Natural killer cell (primary cell): ENCODE measurements around the gene VPS26C. TPM values are rescaled to one million over a fixed set of nuclear protein-coding genes. Genes with fewer than 3 reads are reported as not detected.

Experiments used
- ATAC-seq, 3 donors: fragments of 150-1000 bp in 2 of 3; fragments of 200-7000 bp in 1 of 3; cut with Tn5 transposase; 1 replicate in 1 of 3; 2 replicates in 2 of 3; pipeline ENCODE4 v1.10.0; 2021; ENCODE audit warnings: mild to moderate bottlenecking in 2 of 3, moderate library complexity in 2 of 3
- DNase-seq, 2 donors: peaks; one replicate each; pipeline versions ENCODE4 v3.0.0 to v3.0.0-alpha.2; 2013 to 2021; ENCODE audit warnings: mixed read lengths in 1 of 2
- H3K27ac ChIP-seq: one replicate; pipeline ENCODE4 v1.5.1; 2013; ENCODE audit warnings: mild to moderate bottlenecking, low read length
- H3K27me3 ChIP-seq: one replicate; pipeline ENCODE4 v1.6.1; 2013; ENCODE audit warnings: low read length; ENCODE audit not compliant: control insufficient read depth, insufficient read depth
- H3K36me3 ChIP-seq: one replicate; pipeline ENCODE4 v1.6.1; 2013; ENCODE audit warnings: low read length; ENCODE audit not compliant: control insufficient read depth, insufficient read depth
- H3K4me1 ChIP-seq: one replicate; pipeline ENCODE4 v1.6.1; 2013; ENCODE audit warnings: low read length; ENCODE audit not compliant: control insufficient read depth, insufficient read depth
- H3K4me3 ChIP-seq: one replicate; pipeline ENCODE4 v1.5.1; 2013; ENCODE audit warnings: low read length
- H3K9me3 ChIP-seq: one replicate; pipeline ENCODE4 v1.6.1; 2013; ENCODE audit warnings: low read length; ENCODE audit not compliant: control insufficient read depth, insufficient read depth
- H3K27ac Mint-ChIP-seq, 2 donors: one replicate each; pipeline ENCODE4 v1.8.0; 2022; ENCODE audit warnings: mild to moderate bottlenecking in 2 of 2, mixed read lengths in 2 of 2, moderate library complexity in 1 of 2
- H3K27me3 Mint-ChIP-seq, 2 donors: one replicate each; pipeline ENCODE4 v1.8.0; 2022; ENCODE audit warnings: low read depth in 2 of 2, mixed read lengths in 2 of 2
- H3K36me3 Mint-ChIP-seq: one replicate; pipeline ENCODE4 v1.8.0; 2022; ENCODE audit warnings: mixed read lengths
- H3K4me1 Mint-ChIP-seq, 2 donors: one replicate each; pipeline ENCODE4 v1.8.0; 2022; ENCODE audit warnings: mixed read lengths in 2 of 2
- H3K4me3 Mint-ChIP-seq: one replicate; pipeline ENCODE4 v1.8.0; 2022; ENCODE audit warnings: mild to moderate bottlenecking, moderate library complexity, mixed read lengths
- H3K9me3 Mint-ChIP-seq, 2 donors: one replicate each; pipeline ENCODE4 v1.8.0; 2022; ENCODE audit warnings: mixed read lengths in 2 of 2
- CTCF ChIP-seq: fragments of 200-600 bp; IDR thresholded peaks from one replicate; pipeline ENCODE4 v1.8.0; 2022; ENCODE audit warnings: antibody characterized with exemption
- WGBS: methylation state at CpG from one replicate; pipeline ENCODE4 v1.1.7; 2013; ENCODE audit warnings: missing lambda C conversion rate; ENCODE audit not compliant: insufficient coverage; 5-methylcytosine and 5-hydroxymethylcytosine counted together
- intact Hi-C: fragments of 100-400 bp; cut with micrococcal nuclease; formaldehyde crosslinking; loops from one replicate; pipeline ENCODE4 v1.14.2; 2022
- total RNA-seq, 4 donors: library from RNA; stranded (reverse); fragments of 120-200 nt in 1 of 4; gene quantifications; one replicate each; pipeline versions ENCODE4 v1.2.3 to v1.2.4, GENCODE V29; 2013 to 2022

VPS26C gene
- total RNA-seq, 3 donors from 2014 or later (not counting 1 experiment from before 2014, with no cell fraction given): 71.1 to 84.7 (median 72.2) TPM

- H3K27me3 ChIP-seq: no peaks in the 10 kb centered on the region
- no peaks in the 10 kb centered on the region for H3K9me3 ChIP-seq
- WGBS: 53% methylated on average over 2 of the region's 2 CpGs
- H3K4me1 ChIP-seq: no peaks in the 10 kb centered on the region
- no peak overlapping the region for H3K4me3 ChIP-seq
- Mint-ChIP-seq H3K27ac (peak overlapping the region in 1 of 2 donors; percentile 23), H3K4me1 (peaks cover 3% of the 10 kb centered on the region in 2 donors), H3K36me3 (peaks cover 15% of the 10 kb centered on the region), H3K9me3 (no peaks in the 10 kb centered on the region), H3K4me3 (no peak overlapping the region), H3K27me3 (no peaks in the 10 kb centered on the region)
- no peak for TF ChIP-seq CTCF
- intact Hi-C loops: no loop called here
- no peak overlapping the region for H3K27ac ChIP-seq
- DNase-seq (no peak), ATAC-seq (no peak)
- H3K36me3 ChIP-seq: peaks cover 34% of the 10 kb centered on the region
These were observed 80.2 kb downstream of the VPS26C start for GRCh38 chr21:37186983-37187382.

- no peak for DNase-seq
- H3K36me3 ChIP-seq: peaks cover 28% of the 10 kb centered on the region
- intact Hi-C loops: no loop called here
- WGBS: 91% methylated on average over 9 of the region's 9 CpGs
- H3K27ac Mint-ChIP-seq: no peak overlapping the region
- peaks cover 19% of the 10 kb centered on the region for H3K36me3 Mint-ChIP-seq
- H3K4me3 ChIP-seq: no peak overlapping the region
- H3K4me1 ChIP-seq: no peaks in the 10 kb centered on the region
- H3K27me3 Mint-ChIP-seq: no peaks in the 10 kb centered on the region
- no peak overlapping the region for H3K4me3 Mint-ChIP-seq
- no peaks in the 10 kb centered on the region for H3K27me3 ChIP-seq
- ATAC-seq: no peak
- H3K4me1 Mint-ChIP-seq: no peaks in the 10 kb centered on the region
- H3K9me3 ChIP-seq: no peaks in the 10 kb centered on the region
- no peak for TF ChIP-seq CTCF
- no peaks in the 10 kb centered on the region for H3K9me3 Mint-ChIP-seq
- no peak overlapping the region for H3K27ac ChIP-seq
These were observed 82.1 kb downstream of the VPS26C start for GRCh38 chr21:37184784-37185593.

- no peak overlapping the region for H3K4me3 Mint-ChIP-seq
- H3K4me1 Mint-ChIP-seq: no peaks in the 10 kb centered on the region
- H3K9me3 ChIP-seq: no peaks in the 10 kb centered on the region
- no peak for TF ChIP-seq CTCF
- no peak for ATAC-seq
- H3K27ac ChIP-seq: no peak overlapping the region
- no peaks in the 10 kb centered on the region for H3K27me3 ChIP-seq
- no peaks in the 10 kb centered on the region for H3K9me3 Mint-ChIP-seq
- H3K36me3 ChIP-seq: peaks cover 30% of the 10 kb centered on the region
- no peak overlapping the region for H3K4me3 ChIP-seq
- intact Hi-C loops: no loop called here
- no peak for DNase-seq
- H3K36me3 Mint-ChIP-seq: peaks cover 27% of the 10 kb centered on the region
- no peaks in the 10 kb centered on the region for H3K4me1 ChIP-seq
- WGBS: 100% methylated on average over 2 of the region's 3 CpGs
- H3K27me3 Mint-ChIP-seq: no peaks in the 10 kb centered on the region
- H3K27ac Mint-ChIP-seq: peak overlapping the region; percentile 53 to 54
These were observed 83.4 kb downstream of the VPS26C start for GRCh38 chr21:37183749-37184148.

GRCh38 chr21:37182222-37182621 lies 84.9 kb downstream of the VPS26C start:
- whole genome bisulfite sequencing: 83% methylated on average over 6 of the region's 6 CpGs
- H3K36me3 Mint-ChIP-seq: peaks cover 20% of the 10 kb centered on the region

More at GRCh38 chr21:37182222-37182621, 84.9 kb downstream of the VPS26C start:
- peaks cover 0 to 5% of the 10 kb centered on the region in 2 donors for H3K4me1 Mint-ChIP-seq
- H3K27ac ChIP-seq: no peak overlapping the region
- H3K27me3 Mint-ChIP-seq: no peaks in the 10 kb centered on the region
- H3K4me1 ChIP-seq: no peaks in the 10 kb centered on the region
- no peak overlapping the region for H3K4me3 ChIP-seq
- peaks cover 23% of the 10 kb centered on the region for H3K36me3 ChIP-seq
- intact Hi-C loops: no loop called here
- H3K9me3 Mint-ChIP-seq: no peaks in the 10 kb centered on the region
- no peaks in the 10 kb centered on the region for H3K27me3 ChIP-seq
- no peak overlapping the region for H3K4me3 Mint-ChIP-seq
- TF ChIP-seq CTCF: no peak
- H3K9me3 ChIP-seq: no peaks in the 10 kb centered on the region
- peak in 2 of 3 donors; percentile 39 to 44 for ATAC-seq
- H3K27ac Mint-ChIP-seq: peak overlapping the region in 1 of 2 donors; percentile 66
- DNase-seq: no peak
